GM21447 (cell line): ENCODE results near the gene INO80B.
"Not testable (repeated sequence)": the region's sequence is repeated elsewhere in the genome, so short reads cannot be mapped to it uniquely, and the experiment has no call there.

Experiments
- ATAC-seq: cut with Tn5 transposase; IDR thresholded peaks from one replicate; pipeline ENCODE4 v1.9.1; 2021; ENCODE audit not compliant: unreplicated experiment

INO80B gene

DNA sequence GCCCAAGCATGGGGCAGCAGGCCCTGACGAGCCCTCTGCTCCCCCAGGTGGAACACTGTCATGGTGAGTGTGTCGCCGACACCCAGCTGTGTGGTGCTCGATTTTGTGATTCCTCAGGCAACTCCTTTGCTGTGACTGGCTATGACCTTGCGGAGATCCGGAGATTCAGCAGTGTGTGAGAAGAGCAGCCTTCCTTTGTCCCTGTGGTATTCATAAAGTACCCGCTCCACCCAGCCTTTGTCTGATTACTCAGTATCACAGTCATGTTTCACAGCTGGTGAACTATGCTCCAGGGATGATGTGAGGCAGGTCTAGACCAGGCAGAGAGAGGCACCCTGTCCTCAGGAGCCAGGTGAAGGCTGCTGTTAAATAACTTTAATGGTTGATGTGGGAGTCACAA is 29.4 kb upstream of the INO80B start:
- no peak for ATAC-seq

DNA sequence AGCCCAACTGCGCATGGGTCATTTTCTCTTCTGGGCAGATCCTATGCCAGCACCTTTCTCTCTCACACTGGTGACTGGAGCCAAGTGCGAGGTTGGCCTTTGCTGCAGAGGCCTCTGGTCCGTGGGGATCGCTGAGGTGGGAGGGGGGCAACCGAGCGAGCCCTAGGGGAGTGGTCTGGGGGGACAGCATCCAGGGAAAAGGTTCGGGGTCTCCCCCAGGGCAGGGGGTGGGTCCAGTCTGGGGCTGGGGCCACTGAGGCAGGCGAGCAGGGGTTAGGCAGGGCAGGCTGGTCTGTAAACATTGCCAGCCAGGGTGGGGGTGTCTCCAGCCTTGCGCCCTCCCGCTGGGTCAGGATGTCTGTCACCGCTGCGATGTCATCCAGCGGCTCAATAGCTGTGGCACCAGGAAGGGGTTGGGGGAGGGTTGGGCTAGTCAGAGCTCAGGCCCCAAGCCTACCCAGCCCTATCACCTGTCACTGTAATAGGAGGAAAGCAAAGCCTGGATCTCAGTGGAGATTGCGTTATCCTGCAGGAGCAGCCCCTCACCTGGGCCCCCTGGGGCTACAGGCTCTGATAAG is 28.6 kb upstream of the INO80B start:
- ATAC-seq = no peak

DNA sequence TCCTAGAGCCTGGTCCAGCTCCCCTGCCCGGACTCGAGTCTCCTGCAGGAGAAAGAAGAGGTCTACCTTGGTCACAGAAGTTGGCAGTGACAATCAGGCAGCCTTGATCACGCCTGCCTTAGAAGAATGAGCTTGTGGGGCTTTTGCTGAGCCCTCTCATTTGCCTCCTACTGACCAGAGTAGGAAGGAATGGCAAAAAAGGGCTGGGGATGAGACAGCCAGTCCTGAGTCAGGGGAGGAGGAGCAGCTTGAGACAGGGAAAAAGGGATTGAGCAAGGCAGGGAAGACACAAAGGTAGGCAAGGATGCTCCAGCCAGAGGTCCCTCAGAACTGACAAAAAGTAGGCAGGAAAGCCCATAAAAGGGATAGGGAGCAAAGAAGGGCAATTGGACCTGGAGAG is 27.3 kb upstream of the INO80B start:
- ATAC-seq = no peak

DNA sequence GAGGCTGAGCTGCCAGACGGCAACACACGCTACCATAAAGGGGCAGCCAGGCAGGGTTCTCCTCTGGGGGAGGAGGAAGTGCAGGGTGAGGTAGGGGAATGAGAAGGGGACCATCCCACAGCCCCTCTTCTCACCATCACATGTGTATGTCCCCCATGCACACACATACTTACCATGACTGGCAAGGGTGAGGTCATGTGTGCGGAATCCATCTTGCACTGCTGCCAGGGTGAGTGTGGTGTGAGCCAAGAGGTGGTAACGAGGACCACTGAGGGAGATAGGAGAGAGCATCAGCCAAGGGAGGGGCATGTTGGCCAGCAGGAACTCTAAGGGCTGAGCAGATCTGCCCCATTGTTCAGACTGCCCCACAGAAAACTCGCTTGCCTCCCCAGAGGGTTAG is 26.2 kb upstream of the INO80B start:
- no peak for ATAC-seq

DNA sequence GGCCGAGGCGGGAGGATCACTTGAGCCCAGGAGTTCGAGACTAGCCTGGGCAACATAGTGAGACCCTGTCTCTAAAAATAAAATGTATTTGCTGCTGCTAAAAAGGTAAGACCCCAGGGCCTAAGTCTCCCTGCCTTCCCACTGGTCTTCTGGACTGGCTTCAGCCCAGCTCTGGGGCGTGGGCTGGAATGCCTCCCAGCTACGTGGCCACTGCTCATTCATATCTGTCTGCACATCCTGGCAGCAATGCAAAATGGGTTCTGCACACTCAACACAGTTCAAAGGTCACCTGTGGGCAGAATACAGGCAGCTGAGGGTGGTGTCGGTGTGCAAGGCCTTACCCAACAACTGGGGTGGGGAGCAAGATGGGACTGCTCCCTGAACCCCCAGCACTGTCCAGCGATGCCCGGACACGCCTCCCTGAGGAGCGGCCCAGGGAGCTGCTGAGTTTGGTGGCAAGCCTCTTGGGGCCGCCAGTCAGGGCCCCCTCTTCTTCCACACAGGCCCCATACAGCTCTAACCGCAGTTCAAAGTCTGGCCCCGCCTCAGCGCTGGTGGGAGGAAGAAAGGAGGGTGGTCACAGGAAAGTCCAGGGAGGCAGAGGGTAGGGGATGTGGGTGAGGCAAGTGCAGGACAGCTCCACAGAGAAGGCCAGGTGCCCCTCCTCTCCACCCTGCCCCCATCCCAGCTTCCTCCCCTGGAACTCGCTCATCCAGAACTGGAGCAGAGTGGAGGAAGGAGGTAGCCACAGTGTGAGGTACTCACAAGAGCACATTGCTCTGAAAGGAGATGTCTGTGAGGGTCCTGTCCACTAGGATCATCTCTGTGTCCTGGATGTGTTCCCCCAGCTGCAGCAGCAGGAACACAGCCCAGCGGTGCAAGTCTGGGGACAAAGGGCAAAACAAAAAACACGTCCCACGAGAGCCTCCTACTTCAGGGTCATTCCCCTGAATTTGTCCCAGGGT is 25.1 kb upstream of the INO80B start:
- ATAC-seq = no peak

DNA sequence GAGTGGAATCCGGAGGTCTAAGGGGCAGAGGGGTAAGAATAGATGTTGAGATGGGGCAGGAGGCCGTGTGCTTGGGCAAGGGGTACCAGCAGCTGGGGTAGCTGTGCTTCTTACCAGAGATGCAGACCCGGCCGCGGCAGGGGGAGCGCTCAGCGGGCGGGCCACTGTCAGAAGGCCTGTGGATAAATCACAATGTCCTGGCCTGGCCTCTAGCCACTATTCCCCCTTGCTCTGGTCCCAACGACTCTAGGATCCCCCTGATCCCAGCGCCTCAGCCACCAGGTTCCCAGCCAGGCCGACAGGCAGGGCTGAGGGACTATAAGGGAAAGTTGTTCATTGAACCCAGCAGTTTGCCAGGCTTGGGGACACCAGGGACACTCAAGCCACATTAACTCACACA is 24.4 kb upstream of the INO80B start:
- no peak for ATAC-seq

DNA sequence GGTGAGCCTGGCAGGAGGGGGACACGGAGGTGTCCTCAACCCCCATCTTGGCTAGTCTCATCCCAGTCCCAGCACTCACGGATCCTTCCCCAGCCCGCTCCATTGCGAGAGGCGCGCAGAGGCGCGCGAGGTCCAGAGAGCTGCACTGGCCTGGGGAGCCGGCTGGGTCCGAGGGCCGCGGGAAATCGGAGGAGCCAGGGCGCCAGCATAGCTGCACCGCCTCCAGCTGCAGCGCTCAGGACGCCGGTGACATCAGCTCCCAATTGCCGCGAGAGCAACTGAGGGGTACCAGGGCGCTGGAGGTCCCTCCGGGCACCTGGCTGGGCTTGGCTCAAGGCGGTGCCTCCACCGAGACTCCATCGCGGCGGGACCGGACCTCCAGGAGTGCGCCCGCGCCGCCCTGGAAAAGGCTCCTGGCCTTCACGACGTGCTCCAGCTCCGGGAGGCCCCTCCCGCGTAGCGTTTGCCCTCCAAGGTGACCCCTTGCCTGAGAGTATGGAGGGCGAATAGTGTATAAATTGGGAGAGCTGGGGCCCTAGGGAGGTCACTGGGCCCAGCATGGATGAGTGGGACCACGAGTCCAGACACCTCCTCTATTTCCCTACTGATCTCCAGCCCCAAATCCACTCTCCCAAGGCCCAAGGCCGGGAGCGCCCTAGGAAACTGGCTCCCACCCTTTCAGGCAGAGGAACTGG is 18.6 kb upstream of the INO80B start:
- ATAC-seq = no peak

DNA sequence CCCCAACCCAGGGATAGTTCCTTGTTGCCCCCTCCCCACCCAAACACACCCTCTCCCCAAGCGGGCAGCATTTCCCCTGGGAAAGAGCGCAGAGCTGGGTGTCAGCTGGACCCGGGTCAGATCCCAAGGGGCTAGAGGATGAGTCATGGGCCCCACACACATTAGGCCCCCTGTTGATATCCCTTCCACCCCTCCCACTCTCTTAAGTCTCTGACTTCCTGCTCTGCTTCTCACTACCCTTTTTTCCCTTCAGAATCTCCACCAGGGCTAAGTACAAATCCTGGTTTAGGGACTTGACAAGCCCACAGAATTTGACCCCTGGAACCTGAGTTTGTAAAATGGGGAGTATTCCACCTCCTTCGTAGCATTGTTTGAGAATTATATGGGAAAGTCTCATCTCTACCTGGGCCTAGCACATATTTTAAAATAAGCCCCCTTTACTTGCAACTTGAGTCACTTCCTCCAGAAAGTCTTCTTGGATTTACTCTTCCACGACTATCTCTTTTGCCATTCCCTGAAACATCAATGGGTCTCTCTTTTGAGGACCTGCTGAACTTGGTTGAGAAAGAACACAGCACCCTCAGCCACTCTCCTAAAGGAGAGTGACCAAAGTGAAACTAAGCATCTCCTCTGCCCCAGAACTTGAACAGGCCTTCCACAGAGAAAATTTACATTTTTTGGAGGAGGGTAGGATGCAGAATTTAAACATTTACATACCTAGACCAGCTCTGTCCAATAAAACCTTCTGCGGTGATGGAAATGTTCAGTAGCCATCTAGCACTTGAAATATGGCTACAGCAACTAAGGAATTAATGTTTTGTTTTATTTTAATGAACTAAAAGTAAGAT is 17.8 kb upstream of the INO80B start:
- no peak for ATAC-seq

DNA sequence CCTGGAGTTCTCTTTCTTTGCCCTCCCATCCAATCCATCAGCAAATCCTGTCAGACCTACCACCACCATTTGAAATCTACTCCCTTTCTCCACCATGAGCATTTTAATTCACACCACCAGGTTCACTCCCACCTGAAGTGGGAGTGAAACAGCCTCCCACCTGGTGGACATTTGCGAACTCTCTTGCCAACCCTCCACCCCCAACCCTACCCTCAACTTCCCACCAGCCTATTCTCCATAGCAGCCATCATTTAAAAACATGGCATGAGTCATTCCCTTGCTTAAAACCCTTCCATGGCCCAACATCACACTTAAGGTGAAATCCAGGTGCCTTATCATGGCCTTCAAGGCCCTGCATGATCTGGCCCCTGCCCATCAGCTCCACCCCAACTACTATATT is 16.6 kb upstream of the INO80B start:
- ATAC-seq = no peak

DNA sequence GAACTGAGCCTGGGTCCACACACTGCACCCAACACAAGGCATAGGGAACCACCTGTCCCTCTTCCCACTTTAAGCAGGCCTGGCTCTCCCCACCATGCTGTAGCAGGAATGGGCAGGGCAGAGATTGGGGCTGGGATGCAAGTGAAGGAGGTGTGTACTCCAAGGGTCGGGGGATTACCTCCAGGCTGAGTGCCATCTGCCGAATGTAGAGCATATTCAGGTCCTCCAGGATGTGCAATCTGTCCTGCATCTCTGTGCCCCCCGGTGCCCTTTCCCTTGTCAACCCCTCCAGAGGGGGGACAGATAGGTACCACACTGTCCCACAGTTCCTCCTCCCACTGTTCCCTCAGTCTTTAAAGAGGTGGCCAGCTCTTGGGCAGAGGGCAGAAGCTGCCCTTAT is 15.5 kb upstream of the INO80B start:
- ATAC-seq = no peak

DNA sequence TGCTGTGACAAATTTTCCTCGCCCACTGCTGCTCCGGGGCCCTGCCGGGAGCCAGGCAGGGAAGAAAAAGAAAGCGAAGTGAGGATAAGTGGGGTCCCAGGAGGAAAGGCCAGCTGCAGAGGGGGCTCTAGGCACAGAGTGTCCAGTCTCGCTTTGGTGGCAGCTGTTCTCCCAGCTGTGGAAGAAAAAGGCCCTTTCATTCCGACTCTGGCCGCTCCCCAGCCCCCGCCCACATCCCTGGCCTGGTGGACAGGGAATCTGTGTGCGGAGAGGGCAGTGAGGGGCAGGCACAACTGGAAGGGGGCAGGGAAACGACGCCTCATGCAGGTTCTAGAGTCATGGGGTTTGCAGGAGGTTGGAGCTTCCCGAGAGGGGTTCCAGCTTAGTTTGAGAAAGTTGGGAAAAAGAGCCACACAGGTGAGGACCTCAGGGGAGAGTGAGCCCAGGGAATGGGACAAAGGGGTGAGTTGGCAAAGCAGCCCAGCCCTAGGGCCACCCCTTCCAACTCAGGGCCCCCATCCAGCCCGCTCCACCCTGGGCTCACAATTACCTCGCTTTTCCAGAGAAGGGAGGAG is 15.0 kb upstream of the INO80B start:
- ATAC-seq = no peak

DNA sequence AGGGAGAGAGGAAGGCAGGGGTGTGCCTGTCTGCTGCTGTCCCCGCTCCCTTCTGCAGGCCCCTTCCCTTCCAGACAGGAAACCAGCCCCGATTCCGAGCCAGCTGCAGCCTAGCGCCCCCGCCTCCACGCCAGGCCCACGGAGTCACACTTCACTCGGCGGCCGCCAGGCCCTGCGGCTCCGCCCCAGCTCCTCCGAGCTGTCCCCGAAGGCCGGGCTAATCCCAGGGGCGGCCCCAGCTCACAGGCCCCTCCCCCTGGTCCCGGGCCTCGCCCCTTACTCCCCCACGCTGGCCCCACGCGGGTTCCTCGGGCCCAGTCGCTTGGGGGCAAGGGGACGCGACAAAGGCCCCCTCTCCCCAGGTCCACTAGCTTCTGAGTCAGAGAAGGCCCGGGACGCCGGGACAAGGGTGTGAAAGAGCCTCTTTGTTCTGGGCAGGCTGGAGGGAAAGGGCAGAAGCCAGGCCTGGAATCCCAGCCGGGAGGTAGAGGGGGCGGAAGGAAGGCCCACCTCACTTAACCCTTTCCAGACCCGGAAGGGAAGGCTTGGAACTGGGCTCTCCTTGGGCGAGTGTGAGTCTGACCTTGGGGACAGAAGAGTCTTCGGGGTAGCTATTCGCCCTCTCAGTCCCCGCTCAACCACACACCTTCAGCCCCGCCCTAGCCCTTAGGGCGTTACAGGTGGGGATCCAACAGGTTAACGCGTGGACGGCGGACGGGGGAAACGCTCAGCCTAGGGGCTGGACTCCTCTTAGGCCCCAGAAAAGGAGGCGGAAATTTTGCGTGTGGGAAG is 14.3 kb upstream of the INO80B start:
- ATAC-seq = peak; percentile 87

DNA sequence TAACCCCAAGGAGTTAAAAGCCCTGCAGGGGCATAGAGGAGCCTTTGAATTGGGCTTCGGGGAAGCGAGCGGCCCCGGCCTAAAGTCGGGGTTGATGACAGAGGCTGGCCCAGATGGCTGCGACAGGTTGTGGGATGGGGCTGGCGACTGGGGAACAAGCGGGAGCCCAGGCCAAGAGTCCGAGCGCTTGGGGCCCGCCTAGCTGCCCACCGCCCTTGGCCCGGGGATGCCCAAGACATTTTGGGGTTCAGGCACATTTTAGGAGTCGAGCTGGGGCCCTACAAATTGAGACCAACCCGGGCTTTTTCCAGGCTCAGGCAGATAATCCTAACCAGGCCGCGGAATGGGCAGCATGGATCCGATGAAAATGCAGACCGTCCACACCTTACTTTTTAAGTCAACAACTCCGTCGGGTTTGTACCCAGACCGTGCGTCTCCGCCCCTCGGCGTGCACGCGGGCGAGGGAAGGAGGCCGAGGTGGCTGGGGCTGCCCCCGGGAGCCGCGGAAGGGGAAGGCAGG is 13.7 kb upstream of the INO80B start:
- no peak for ATAC-seq

DNA sequence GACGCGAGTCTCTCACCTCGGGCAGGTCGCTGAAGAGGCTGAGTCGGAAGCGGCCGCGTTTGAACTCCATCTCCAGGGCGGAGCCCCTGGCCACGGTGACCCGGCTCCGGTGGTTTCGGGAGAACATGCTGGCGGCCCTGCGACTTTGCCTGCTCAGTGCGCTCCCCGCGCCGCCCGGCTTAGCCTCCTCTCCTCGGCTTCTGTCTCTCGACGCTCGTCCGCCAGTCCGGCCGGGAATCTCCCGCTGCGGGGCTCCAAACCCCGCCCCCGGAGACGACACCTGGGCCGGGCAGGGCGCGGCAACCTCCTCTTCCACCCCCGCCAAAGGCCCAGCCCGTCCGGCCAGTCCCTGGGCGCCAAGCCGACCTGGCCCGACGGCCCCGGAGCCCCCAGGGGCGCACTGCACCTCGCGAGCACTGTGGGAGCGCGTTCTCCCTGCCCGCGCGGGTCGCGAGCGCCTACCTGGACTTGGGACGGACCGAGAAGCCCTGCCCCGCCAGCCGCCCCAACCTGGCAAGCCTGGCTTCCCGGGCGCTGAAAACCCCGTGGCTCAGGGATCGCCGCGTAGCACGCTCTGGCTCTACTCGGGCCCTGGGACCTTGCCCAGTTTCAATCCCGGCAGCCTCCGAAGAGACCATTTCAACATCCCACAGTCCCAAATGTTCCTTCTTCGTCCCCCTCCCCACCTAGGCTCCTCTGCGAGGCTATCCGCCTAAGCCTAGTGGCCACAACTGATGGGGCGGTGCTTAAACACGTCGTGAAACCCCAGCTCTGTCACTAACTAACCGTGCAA is 13.0 kb upstream of the INO80B start, which contains the start of gene RTKN:
TSS of gene RTKN (minus strand) at position 248 of the 793 bp plus-strand sequence. CDS start at position 127, 121 bp downstream.
- no peak for ATAC-seq

DNA sequence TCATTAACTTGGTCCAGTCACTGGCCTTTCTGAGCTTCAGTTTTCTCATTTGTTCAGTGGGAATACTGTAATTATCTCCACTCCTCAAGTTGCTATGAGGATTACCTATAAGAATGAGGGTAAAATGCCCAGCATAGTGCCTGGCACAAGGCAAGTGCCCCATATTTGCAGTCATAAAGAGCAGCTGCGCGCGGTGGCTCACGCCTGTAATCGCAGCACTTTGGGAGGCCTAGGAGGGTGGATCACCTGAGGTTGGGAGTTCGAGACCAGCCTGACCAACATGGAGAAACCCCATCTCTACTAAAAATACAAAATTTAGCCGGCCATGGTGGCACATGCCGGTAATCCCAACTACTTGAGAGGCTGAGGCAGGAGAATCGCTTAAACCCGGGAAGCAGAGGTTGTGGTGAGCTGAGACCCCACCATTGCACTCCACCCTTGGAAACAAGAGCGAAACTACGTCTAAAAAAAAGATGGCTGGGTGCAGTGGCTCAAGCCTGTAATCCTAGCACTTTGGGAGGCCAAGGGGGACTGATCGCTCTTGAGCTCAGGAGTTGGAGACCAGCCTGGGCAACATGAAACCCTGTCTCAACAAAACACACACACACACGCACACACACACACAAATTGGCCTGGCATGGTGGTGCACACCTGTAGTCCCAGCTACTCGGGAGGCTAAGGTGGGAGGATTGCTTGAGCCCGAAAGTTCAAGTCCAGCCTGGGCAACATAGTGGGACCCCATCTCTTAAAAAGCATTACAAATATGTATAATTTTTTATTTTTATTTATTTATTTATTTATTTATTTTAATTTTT is 12.2 kb upstream of the INO80B start:
- not testable (repeated sequence) for ATAC-seq

DNA sequence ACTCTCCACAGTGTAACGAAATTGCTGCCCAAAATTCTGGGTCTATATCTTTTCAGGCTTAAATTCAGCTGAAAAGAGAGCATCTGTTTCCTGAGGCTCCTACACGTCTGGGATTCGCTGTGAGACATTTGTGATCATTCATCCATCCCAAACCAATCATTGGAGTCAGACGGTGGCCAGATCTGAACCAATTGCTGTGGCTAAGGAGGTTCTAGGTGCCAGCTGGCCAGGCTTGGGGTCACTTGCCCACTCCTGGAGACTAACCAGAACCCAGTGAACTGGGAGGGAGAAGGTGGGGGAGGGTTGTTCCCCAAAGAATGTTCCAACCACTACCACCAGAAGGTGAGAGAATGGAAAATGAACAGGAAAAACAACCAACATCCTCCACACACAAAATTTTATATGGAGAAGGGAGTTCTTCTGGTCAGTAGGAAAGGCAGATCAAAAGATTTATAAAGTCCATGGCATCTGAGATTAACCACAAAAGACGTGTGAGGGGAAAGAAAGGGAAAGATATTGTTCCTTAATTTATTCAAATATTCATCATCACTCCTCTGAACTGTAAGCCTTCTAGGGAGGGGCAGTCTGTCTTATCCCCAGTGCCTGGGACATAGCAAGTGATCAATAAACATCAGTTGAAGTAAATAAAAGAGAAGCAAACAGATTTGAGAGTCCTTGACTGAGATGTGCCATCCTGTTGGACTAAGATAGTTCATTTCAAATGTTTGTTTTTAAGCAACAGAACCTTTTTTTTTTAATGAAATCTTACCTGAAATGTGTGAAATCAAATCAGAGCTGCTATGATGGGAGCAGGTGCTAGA is 10.2 kb upstream of the INO80B start:
- ATAC-seq = no peak
